Adrenal gland (tissue), 12 donors: ENCODE data around the gene KRTAP5-2. TPM values are rescaled to one million over a fixed set of nuclear protein-coding genes. Genes with fewer than 3 reads are reported as not detected.
A peak's percentile ranks its signal among the peaks of the same experiment; 100 is the strongest.

ENCODE experiments used
- DNase-seq, 7 donors: peaks; one replicate each; pipeline ENCODE4 v3.0.0-alpha.2; 2019 to 2020
- H3K27ac ChIP-seq, 5 donors: fragments of 200-600 bp; sonication (generic) in 4 of 5; 1 replicate in 3 of 5; 2 replicates in 2 of 5; pipeline versions ENCODE4 v1.5.1 to v1.8.0; 2016 to 2020; ENCODE audit warnings: mild to moderate bottlenecking in 1 of 5
- H3K27me3 ChIP-seq: fragments of 200-600 bp; 2 replicates; pipeline ENCODE4 v1.8.0; 2021
- H3K36me3 ChIP-seq, 2 donors: fragments of 200-600 bp; replicated peaks in 1 of 2; 1 replicate in 1 of 2; 2 replicates in 1 of 2; pipeline versions ENCODE4 v1.5.1 to v1.8.0; 2018 to 2022
- H3K4me1 ChIP-seq, 2 donors: fragments of 200-600 bp; replicated peaks in 1 of 2; 1 replicate in 1 of 2; 2 replicates in 1 of 2; pipeline versions ENCODE4 v1.5.1 to v1.8.0; 2018 to 2021
- H3K4me3 ChIP-seq, 4 donors: fragments of 200-600 bp; sonication (generic) in 3 of 4; one replicate each; pipeline ENCODE4 v1.5.1; 2016 to 2018
- H3K9me3 ChIP-seq, 3 donors: fragments of 200-600 bp; sonication (generic) in 1 of 3; replicated peaks in 1 of 3; 1 replicate in 2 of 3; 2 replicates in 1 of 3; pipeline versions ENCODE4 v1.5.1 to v1.8.0; 2016 to 2021
- CTCF ChIP-seq, 6 experiments: fragments of 450-650 bp in 4 of 6; fragments of 200-600 bp in 2 of 6; sonication (generic) in 1 of 6; IDR thresholded peaks; 1 replicate in 5 of 6; 2 replicates in 1 of 6; pipeline versions ENCODE4 v1.5.1 to v1.8.0; 2016 to 2021; ENCODE audit warnings: antibody characterized with exemption in 6 of 6, mild to moderate bottlenecking in 2 of 6, moderate library complexity in 1 of 6
- POLR2A ChIP-seq, 2 donors: fragments of 450-650 bp; IDR thresholded peaks; one replicate each; pipeline ENCODE4 v1.6.1; 2017; ENCODE audit warnings: antibody characterized with exemption in 2 of 2, mild to moderate bottlenecking in 2 of 2, moderate library complexity in 1 of 2
- WGBS, 4 donors: extraction: QIAGEN DNeasy Blood & Tissue Kit in 2 of 4; methylation state at CpG; one replicate each; pipeline versions ENCODE4 v1.1.5 to v1.1.7; 2013 to 2017; 5-methylcytosine and 5-hydroxymethylcytosine counted together
- intact Hi-C, 2 donors: fragments of 100-400 bp; cut with DNase I; formaldehyde crosslinking; loops; one replicate each; pipeline versions ENCODE4 v1.14.1 to v1.15.0; 2022 to 2023
- polyA plus RNA-seq, 3 donors: library from polyadenylated mRNA; stranded (reverse); fragments of 200-250 nt in 2 of 3; fragments of 350-450 nt in 1 of 3; fragmentation: Illumina TruSeq in 1 of 3; extraction: RNeasy Lipid Tissue Mini Kit (QIAGEN cat#74804) in 1 of 3; gene quantifications; one replicate each; pipeline ENCODE4 v1.2.3, GENCODE V29; 2013 to 2014
- total RNA-seq, 9 donors: library from RNA; depleted of rRNA in 4 of 9; stranded (reverse); fragments of >200 nt in 4 of 9; fragments of 120-200 nt in 1 of 9; fragmentation: NEBNext Ultra II Directional in 1 of 9; extraction: Animal tissue kit (Norgen Biotek cat#: 25700) in 1 of 9; gene quantifications; one replicate each; pipeline versions ENCODE4 v1.1.0 to v1.2.4, GENCODE V29; 2013 to 2023
- donor health status: healthy with polysubstance abuse.
- donor health status: Bipolar disorder and iron deficiency.
- donor health status: DM: yes; HTN: yes; CAD: no.
- donor health status: DM: no; HTN: no; CAD: no.
- donor health status: DM: no; HTN: no; CAD: no.
- donor health status: DM: yes; HTN: yes; CAD: no.

The KRTAP5-2 gene
- total and polyA plus RNA-seq, 12 donors = not detected

GRCh38 chr11:1558775-1559110 lies 39.4 kb downstream of the KRTAP5-2 start:
- H3K4me3 ChIP-seq = no peak overlapping the region

GRCh38 chr11:1557904-1558774 lies 40.0 kb downstream of the KRTAP5-2 start:
- Histone ChIP-seq H3K4me1 (peaks cover 16 to 19% of the 10 kb centered on the region in 2 donors), H3K9me3 (no peaks in the 10 kb centered on the region), H3K36me3 (no peaks in the 10 kb centered on the region), H3K27ac (peak overlapping the region in 4 of 5 donors; percentile 53 to 93 (median 72)), H3K4me3 (no peak overlapping the region), H3K27me3 (no peaks in the 10 kb centered on the region)
- peak; percentile 67 to 86 (median 82) for DNase-seq
- intact Hi-C loops = no loop called here
- WGBS, 4 donors = 40 to 55% (median 46%) methylated on average over 21 to 29 of the region's 29 CpGs
- no peak for TF ChIP-seq CTCF (IDR thresholded peaks at IDR 0.05)

More at GRCh38 chr11:1558775-1559110, 39.4 kb downstream of the KRTAP5-2 start:
- intact Hi-C loops = no loop called here
- peak overlapping the region in 4 of 5 donors; percentile 53 to 93 (median 72) for H3K27ac ChIP-seq
- no peaks in the 10 kb centered on the region for H3K36me3 ChIP-seq
- no peaks in the 10 kb centered on the region for H3K9me3 ChIP-seq
- H3K4me1 ChIP-seq = peaks cover 16 to 19% of the 10 kb centered on the region in 2 donors
- TF ChIP-seq CTCF (IDR thresholded peaks at IDR 0.05) (no peak), POLR2A (IDR thresholded peaks at IDR 0.05) (no peak)
- 60 to 70% (median 69%) methylated on average over 7 to 12 of the region's 12 CpGs for WGBS, 4 donors
- no peak for DNase-seq
- H3K27me3 ChIP-seq = no peaks in the 10 kb centered on the region

- WGBS, 4 donors = 81 to 91% (median 84%) methylated on average over 31 to 74 of the region's 74 CpGs
- no peaks in the 10 kb centered on the region for H3K9me3 ChIP-seq
- DNase-seq = no peak
- H3K27me3 ChIP-seq = no peaks in the 10 kb centered on the region
- peaks cover 16 to 19% of the 10 kb centered on the region in 2 donors for H3K4me1 ChIP-seq
- intact Hi-C loops = no loop called here
- H3K27ac ChIP-seq = peak overlapping the region in 2 of 5 donors; percentile 86 to 93
- TF ChIP-seq POLR2A (IDR thresholded peaks at IDR 0.05) (no peak), CTCF (IDR thresholded peaks at IDR 0.05) (no peak)
- no peak overlapping the region for H3K4me3 ChIP-seq
- no peaks in the 10 kb centered on the region for H3K36me3 ChIP-seq
Observed at GRCh38 chr11:1557051-1557884, 40.8 kb downstream of the KRTAP5-2 start.

- H3K36me3 ChIP-seq = no peaks in the 10 kb centered on the region
- H3K4me3 ChIP-seq = no peak overlapping the region
- TF ChIP-seq POLR2A (IDR thresholded peaks at IDR 0.05) (no peak), CTCF (IDR thresholded peaks at IDR 0.05) (no peak)
- H3K4me1 ChIP-seq = peaks cover 16 to 19% of the 10 kb centered on the region in 2 donors
- intact Hi-C loops = no loop called here
- no peak for DNase-seq
- H3K27me3 ChIP-seq = no peaks in the 10 kb centered on the region
- WGBS, 4 donors = 59 to 77% (median 65%) methylated on average over 17 to 63 of the region's 63 CpGs
- no peaks in the 10 kb centered on the region for H3K9me3 ChIP-seq
- no peak overlapping the region for H3K27ac ChIP-seq
Observed at GRCh38 chr11:1556278-1556902, 41.7 kb downstream of the KRTAP5-2 start.
